GM12891 (cell line): ENCODE measurements around the gene CST6.

ENCODE experiments used
- POLR2AphosphoS5 ChIP-seq: IDR thresholded peaks from 2 replicates; pipeline ENCODE4 v1.6.1; 2011; ENCODE audit warnings: low read depth, low read length, control low read depth
- POU2F2 ChIP-seq: IDR thresholded peaks from 2 replicates; pipeline ENCODE4 v1.6.1; 2011; ENCODE audit warnings: low read depth, mild to moderate bottlenecking, control low read depth, low read length, moderate library complexity
- TAF1 ChIP-seq: IDR thresholded peaks from 2 replicates; pipeline ENCODE4 v1.6.1; 2011; ENCODE audit warnings: low read depth, low read length, control low read depth

DNA sequence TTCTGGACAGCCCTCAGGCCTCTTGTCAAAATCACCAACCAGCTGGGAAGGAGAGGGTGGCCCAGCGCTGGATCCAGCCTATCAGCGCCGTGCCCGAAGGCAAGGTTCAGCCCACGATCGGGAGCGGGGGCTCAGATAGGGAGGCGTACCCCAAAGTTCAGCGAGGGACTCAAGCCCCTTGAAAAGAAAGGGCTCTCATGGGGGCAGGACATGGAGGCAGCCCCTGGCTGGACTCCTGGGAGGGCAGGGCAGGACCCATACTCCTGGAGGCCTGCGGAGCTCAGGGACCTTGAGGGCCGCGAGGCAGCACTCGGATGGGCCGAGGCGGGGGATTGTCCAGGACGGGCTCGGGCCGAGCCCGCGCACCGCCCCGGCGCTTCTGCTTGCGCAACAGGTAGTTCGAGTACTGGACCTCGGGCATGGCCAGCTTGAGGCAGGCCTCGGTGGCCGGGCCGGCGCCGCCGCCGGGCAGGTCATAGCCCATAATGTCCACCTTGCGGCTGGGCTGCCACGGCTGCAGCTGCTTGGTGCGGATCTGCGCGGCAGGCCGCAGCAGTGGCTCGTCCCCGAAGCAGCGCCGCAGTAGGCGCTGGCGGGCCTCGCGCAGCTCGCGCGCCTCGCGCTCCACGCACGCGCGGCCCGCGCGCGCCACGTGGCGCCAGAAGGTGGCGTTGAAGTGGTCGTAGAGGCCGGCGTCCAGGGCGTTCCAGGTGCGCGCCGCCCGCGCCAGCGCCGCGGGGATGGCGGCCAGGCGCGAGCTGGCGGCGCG, 30.6 kb downstream of the CST6 start:
- TF ChIP-seq POLR2AphosphoS5 = no peak
- TF ChIP-seq TAF1 = no peak
- no peak for TF ChIP-seq POU2F2
